Stomach (tissue), 9 donors: ENCODE measurements around the gene PIM3. TPM values are rescaled to one million over a fixed set of nuclear protein-coding genes. Genes with fewer than 3 reads are reported as not detected.

Experiments used
- DNase-seq, 2 donors: peaks; one replicate each; pipeline versions ENCODE4 v3.0.0 to v3.0.0-alpha.2; 2013 to 2019
- H3K27ac ChIP-seq, 5 donors: fragments of 200-600 bp in 4 of 5; sonication (generic) in 4 of 5; one replicate each; pipeline ENCODE4 v1.5.1; 2013 to 2019; ENCODE audit warnings: mild to moderate bottlenecking in 1 of 5, moderate library complexity in 1 of 5
- H3K27me3 ChIP-seq, 3 donors: fragments of 200-600 bp; sonication (generic); one replicate each; pipeline ENCODE4 v1.5.1; 2017 to 2019; ENCODE audit warnings: mixed run types in 1 of 3
- H3K36me3 ChIP-seq, 4 donors: fragments of 200-600 bp; sonication (generic); 1 replicate in 3 of 4; 2 replicates in 1 of 4; pipeline ENCODE4 v1.5.1; 2016 to 2019
- H3K4me1 ChIP-seq, 4 donors: fragments of 200-600 bp; sonication (generic); one replicate each; pipeline ENCODE4 v1.5.1; 2016 to 2019
- H3K4me3 ChIP-seq, 4 donors: fragments of 200-600 bp; sonication (generic) in 3 of 4; one replicate each; pipeline ENCODE4 v1.5.1; 2016 to 2019; ENCODE audit warnings: mild to moderate bottlenecking in 1 of 4
- H3K9me3 ChIP-seq, 4 donors: fragments of 200-600 bp; sonication (generic); one replicate each; pipeline ENCODE4 v1.5.1; 2016 to 2019
- CTCF ChIP-seq, 7 experiments: fragments of 450-650 bp in 4 of 7; fragments of 200-600 bp in 3 of 7; sonication (generic) in 3 of 7; IDR thresholded peaks; one replicate each; pipeline ENCODE4 v1.5.1; 2016 to 2019; ENCODE audit warnings: antibody characterized with exemption in 7 of 7, control low read depth in 2 of 7, mild to moderate bottlenecking in 1 of 7
- EP300 ChIP-seq: sonication (generic); formaldehyde crosslinking; IDR thresholded peaks from one replicate; pipeline ENCODE4 v1.6.1; 2017; ENCODE audit warnings: antibody characterized with exemption
- POLR2A ChIP-seq, 4 donors: fragments of 450-650 bp; IDR thresholded peaks; one replicate each; pipeline ENCODE4 v1.6.1; 2016; ENCODE audit warnings: antibody characterized with exemption in 4 of 4, control low read depth in 2 of 4, mild to moderate bottlenecking in 1 of 4, moderate library complexity in 1 of 4
- POLR2AphosphoS5 ChIP-seq, 3 donors: sonication (generic); formaldehyde crosslinking; IDR thresholded peaks; one replicate each; pipeline ENCODE4 v1.6.1; 2016; ENCODE audit warnings: antibody characterized with exemption in 3 of 3
- WGBS, 5 donors: extraction: QIAGEN DNeasy Blood & Tissue Kit in 3 of 5; methylation state at CpG; one replicate each; pipeline versions ENCODE4 v1.1.5 to v1.1.7; 2013 to 2018; 5-methylcytosine and 5-hydroxymethylcytosine counted together
- intact Hi-C: fragments of 100-400 bp; cut with DNase I; formaldehyde crosslinking; loops from one replicate; pipeline ENCODE4 v1.15.1; 2023; ENCODE audit warnings: low total_unique reads
- polyA plus RNA-seq, 3 donors: library from polyadenylated mRNA; stranded (reverse); fragments of 200-250 nt; gene quantifications; one replicate each; pipeline ENCODE4 v1.2.3, GENCODE V29; 2013
- total RNA-seq, 5 donors: library from RNA; depleted of rRNA; stranded (reverse); fragments of >200 nt; gene quantifications; one replicate each; pipeline versions ENCODE4 v1.1.0 to v1.2.3, GENCODE V29; 2014 to 2016
- donor health status: healthy with polysubstance abuse.
- donor health status: Bipolar disorder and iron deficiency.
- donor health status: healthy.

PIM3 gene
- total and polyA plus RNA-seq, 8 donors = 51.9 to 802 (median 84.6) TPM

- Histone ChIP-seq H3K27ac (peak overlapping the region; percentile 94 to 98 (median 98)), H3K27me3 (no peaks in the 10 kb centered on the region), H3K36me3 (peaks cover 0 to 10% (median 8%) of the 10 kb centered on the region in 4 donors), H3K4me1 (peaks cover 40 to 75% (median 71%) of the 10 kb centered on the region in 4 donors), H3K4me3 (no peak overlapping the region), H3K9me3 (no peaks in the 10 kb centered on the region)
- 79 to 91% (median 84%) methylated on average over 15 to 20 of the region's 20 CpGs for WGBS, 5 donors
- DNase-seq = peak in 1 of 2 donors; percentile 24
- TF ChIP-seq EP300 = no peak
- no peak for TF ChIP-seq POLR2A (IDR thresholded peaks at IDR 0.05)
- no peak for TF ChIP-seq CTCF (IDR thresholded peaks at IDR 0.05)
- TF ChIP-seq POLR2AphosphoS5 (IDR thresholded peaks at IDR 0.05) = no peak
- intact Hi-C loops = no loop called here
Measured at GRCh38 chr22:49956914-49957825, 3.4 kb upstream of the PIM3 start.

- peaks cover 37 to 73% (median 69%) of the 10 kb centered on the region in 4 donors for H3K4me1 ChIP-seq
- DNase-seq = peak; percentile 45 to 79
- H3K27ac ChIP-seq = peak overlapping the region; percentile 94 to 98 (median 98)
- 49 to 69% (median 62%) methylated on average over 5 to 12 of the region's 12 CpGs for WGBS, 5 donors
- no peaks in the 10 kb centered on the region for H3K27me3 ChIP-seq
- intact Hi-C loops = no loop called here
- no peak overlapping the region for H3K4me3 ChIP-seq
- H3K9me3 ChIP-seq = no peaks in the 10 kb centered on the region
- H3K36me3 ChIP-seq = peaks cover 5 to 17% (median 15%) of the 10 kb centered on the region in 4 donors
- TF ChIP-seq EP300 = no peak
- TF ChIP-seq CTCF (IDR thresholded peaks at IDR 0.05) = no peak
- TF ChIP-seq POLR2A (IDR thresholded peaks at IDR 0.05) = no peak
- no peak for TF ChIP-seq POLR2AphosphoS5 (IDR thresholded peaks at IDR 0.05)
Measured at GRCh38 chr22:49957826-49958365, 2.7 kb upstream of the PIM3 start.

GRCh38 chr22:49958366-49958921 is 2.1 kb upstream of the PIM3 start:
- Histone ChIP-seq H3K27me3 (no peaks in the 10 kb centered on the region), H3K4me3 (no peak overlapping the region), H3K27ac (peak overlapping the region; percentile 94 to 98 (median 98)), H3K4me1 (peaks cover 37 to 73% (median 69%) of the 10 kb centered on the region in 4 donors), H3K36me3 (peaks cover 11 to 22% (median 20%) of the 10 kb centered on the region in 4 donors), H3K9me3 (no peaks in the 10 kb centered on the region)
- TF ChIP-seq EP300 (no peak), POLR2A (IDR thresholded peaks at IDR 0.05) (no peak), CTCF (IDR thresholded peaks at IDR 0.05) (no peak), POLR2AphosphoS5 (IDR thresholded peaks at IDR 0.05) (no peak)
- intact Hi-C loops = no loop called here
- 67 to 85% (median 73%) methylated on average over 9 to 16 of the region's 16 CpGs for WGBS, 5 donors
- peak in 1 of 2 donors; percentile 26 for DNase-seq
